Esophagus muscularis mucosa (tissue), 4 donors: Measurements from ENCODE around the gene GDF2. TPM values are rescaled to one million over a fixed set of nuclear protein-coding genes. Genes with fewer than 3 reads are reported as not detected.

Experiments used
- DNase-seq: peaks from one replicate; pipeline ENCODE4 v3.0.0-alpha.2; 2017; ENCODE audit errors: extremely low spot score
- H3K27ac ChIP-seq, 4 donors: fragments of 200-600 bp; sonication (generic); replicated peaks in 1 of 4; 1 replicate in 3 of 4; 2 replicates in 1 of 4; pipeline ENCODE4 v1.5.1; 2016 to 2019; ENCODE audit warnings: mild to moderate bottlenecking in 1 of 4
- H3K27me3 ChIP-seq, 4 donors: fragments of 200-600 bp; sonication (generic); one replicate each; pipeline versions ENCODE4 v1.5.1 to v1.6.0; 2016 to 2019
- H3K36me3 ChIP-seq, 4 donors: fragments of 200-600 bp; sonication (generic); one replicate each; pipeline ENCODE4 v1.5.1; 2016 to 2019
- H3K4me1 ChIP-seq, 4 donors: fragments of 200-600 bp; sonication (generic); one replicate each; pipeline ENCODE4 v1.5.1; 2016 to 2019
- H3K4me3 ChIP-seq, 4 donors: fragments of 200-600 bp; sonication (generic); 1 replicate in 2 of 4; 2 replicates in 2 of 4; pipeline ENCODE4 v1.5.1; 2016 to 2019; ENCODE audit warnings: mild to moderate bottlenecking in 4 of 4, moderate library complexity in 1 of 4
- H3K9me3 ChIP-seq, 4 donors: fragments of 200-600 bp; sonication (generic); 1 replicate in 3 of 4; 2 replicates in 1 of 4; pipeline ENCODE4 v1.5.1; 2016 to 2019
- EP300 ChIP-seq: sonication (generic); formaldehyde crosslinking; IDR thresholded peaks from one replicate; pipeline ENCODE4 v1.6.1; 2017; ENCODE audit warnings: antibody characterized with exemption
- POLR2A ChIP-seq: fragments of 450-650 bp; IDR thresholded peaks from one replicate; pipeline ENCODE4 v1.6.1; 2017; ENCODE audit warnings: antibody characterized with exemption, moderate library complexity, mild to moderate bottlenecking, low read depth
- POLR2AphosphoS5 ChIP-seq, 2 donors: sonication (generic); formaldehyde crosslinking; IDR thresholded peaks; one replicate each; pipeline ENCODE4 v1.6.1; 2017; ENCODE audit warnings: antibody characterized with exemption in 2 of 2
- WGBS: methylation state at CpG from one replicate; pipeline ENCODE4 v1.1.5; 2018; 5-methylcytosine and 5-hydroxymethylcytosine counted together
- intact Hi-C: fragments of 100-400 bp; cut with DNase I; formaldehyde crosslinking; loops from one replicate; pipeline ENCODE4 v1.15.1; 2023
- total RNA-seq, 4 donors: library from RNA; depleted of rRNA; stranded (reverse); fragments of >200 nt; gene quantifications; one replicate each; pipeline versions ENCODE4 v1.1.0 to v1.2.1, GENCODE V29; 2016
- TF ChIP-seq, protein P1 (sequence below), 3 experiments: fragments of 200-600 bp in 2 of 3; fragments of 450-650 bp in 1 of 3; sonication (generic) in 2 of 3; IDR thresholded peaks; one replicate each; pipeline ENCODE4 v1.5.1; 2017 to 2019; ENCODE audit warnings: antibody characterized with exemption in 3 of 3, mild to moderate bottlenecking in 2 of 3, moderate library complexity in 1 of 3

The GDF2 gene
- total RNA-seq, 4 donors from 2014 or later: not detected

DNA sequence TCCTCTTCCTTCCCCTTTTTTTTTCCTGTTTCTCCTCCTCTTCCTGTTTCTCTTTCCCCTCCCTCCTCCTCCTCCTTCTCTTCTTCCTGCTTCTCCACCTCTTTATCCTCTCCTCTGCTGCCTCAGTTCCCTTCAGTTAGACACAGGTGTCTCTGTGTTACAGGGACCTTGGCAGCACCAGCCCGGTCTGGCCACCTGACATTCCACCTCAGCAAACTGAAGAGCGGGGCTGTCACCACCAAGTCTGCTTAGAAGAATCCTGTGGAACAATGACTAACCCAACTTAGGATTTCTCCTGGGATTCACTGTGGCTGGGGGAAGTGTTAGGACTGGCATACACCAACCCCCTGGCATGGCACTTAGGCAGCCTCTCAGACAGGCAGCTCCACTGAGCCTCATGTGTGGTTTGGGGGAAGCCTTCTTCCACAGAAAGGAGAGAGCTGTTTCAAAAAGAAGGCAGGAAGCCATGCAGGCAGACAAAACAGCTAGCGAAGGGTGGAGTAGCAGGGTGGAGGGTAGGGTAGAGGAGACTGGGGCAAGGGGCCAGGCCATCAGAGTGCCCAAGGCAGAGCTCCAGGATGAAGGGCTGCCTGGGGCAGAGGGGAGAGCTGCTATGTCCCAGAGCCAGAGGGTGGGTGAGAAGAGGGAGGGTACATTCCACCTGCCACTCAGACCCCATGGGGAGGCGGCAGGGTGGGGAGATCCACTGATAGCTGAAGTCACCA, 35.5 kb upstream of the GDF2 start:
- Histone ChIP-seq H3K9me3 (no peaks in the 10 kb centered on the region), H3K4me3 (no peak overlapping the region), H3K27ac (no peak overlapping the region), H3K36me3 (no peaks in the 10 kb centered on the region), H3K4me1 (peaks cover 0 to 4% (median 0%) of the 10 kb centered on the region in 4 donors), H3K27me3 (peaks cover 0 to 11% (median 0%) of the 10 kb centered on the region in 4 donors)
- intact Hi-C loops: no loop called here
- no peak for DNase-seq
- WGBS: 91% methylated on average over 4 of the region's 4 CpGs
- no peak for TF ChIP-seq POLR2A
- TF ChIP-seq EP300: no peak
- TF ChIP-seq, protein P1, sequence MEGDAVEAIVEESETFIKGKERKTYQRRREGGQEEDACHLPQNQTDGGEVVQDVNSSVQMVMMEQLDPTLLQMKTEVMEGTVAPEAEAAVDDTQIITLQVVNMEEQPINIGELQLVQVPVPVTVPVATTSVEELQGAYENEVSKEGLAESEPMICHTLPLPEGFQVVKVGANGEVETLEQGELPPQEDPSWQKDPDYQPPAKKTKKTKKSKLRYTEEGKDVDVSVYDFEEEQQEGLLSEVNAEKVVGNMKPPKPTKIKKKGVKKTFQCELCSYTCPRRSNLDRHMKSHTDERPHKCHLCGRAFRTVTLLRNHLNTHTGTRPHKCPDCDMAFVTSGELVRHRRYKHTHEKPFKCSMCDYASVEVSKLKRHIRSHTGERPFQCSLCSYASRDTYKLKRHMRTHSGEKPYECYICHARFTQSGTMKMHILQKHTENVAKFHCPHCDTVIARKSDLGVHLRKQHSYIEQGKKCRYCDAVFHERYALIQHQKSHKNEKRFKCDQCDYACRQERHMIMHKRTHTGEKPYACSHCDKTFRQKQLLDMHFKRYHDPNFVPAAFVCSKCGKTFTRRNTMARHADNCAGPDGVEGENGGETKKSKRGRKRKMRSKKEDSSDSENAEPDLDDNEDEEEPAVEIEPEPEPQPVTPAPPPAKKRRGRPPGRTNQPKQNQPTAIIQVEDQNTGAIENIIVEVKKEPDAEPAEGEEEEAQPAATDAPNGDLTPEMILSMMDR (IDR thresholded peaks at IDR 0.05): no peak
- no peak for TF ChIP-seq POLR2AphosphoS5 (IDR thresholded peaks at IDR 0.05)

DNA sequence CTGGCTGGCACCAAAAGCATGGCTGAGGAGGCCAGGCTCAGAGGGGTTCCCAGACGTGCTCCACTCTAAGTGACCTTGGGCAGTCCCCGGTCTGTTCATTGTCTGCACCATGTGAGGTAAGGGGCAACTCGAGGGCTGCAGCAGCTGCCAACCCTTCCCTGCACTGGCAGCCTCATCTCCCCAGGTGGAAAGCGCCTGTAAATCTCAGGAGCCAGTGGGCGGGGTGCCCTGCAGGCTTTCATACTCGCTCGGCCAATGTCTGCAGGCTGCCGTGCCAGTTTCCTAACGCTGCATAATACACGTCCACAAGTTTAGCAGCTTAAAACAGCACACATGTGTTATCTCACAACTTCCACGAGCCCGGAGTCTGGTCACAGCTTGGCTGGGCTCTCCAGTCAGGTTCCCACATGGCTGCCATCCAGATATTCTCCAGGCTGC, 34.9 kb upstream of the GDF2 start:
- peaks cover 0 to 11% (median 0%) of the 10 kb centered on the region in 4 donors for H3K27me3 ChIP-seq
- DNase-seq: no peak
- no peaks in the 10 kb centered on the region for H3K9me3 ChIP-seq
- peaks cover 0 to 4% (median 0%) of the 10 kb centered on the region in 4 donors for H3K4me1 ChIP-seq
- no peak overlapping the region for H3K4me3 ChIP-seq
- H3K27ac ChIP-seq: no peak overlapping the region
- no peaks in the 10 kb centered on the region for H3K36me3 ChIP-seq
- WGBS: 65% methylated on average over 8 of the region's 12 CpGs
- TF ChIP-seq POLR2A (no peak), POLR2AphosphoS5 (IDR thresholded peaks at IDR 0.05) (no peak), EP300 (no peak)
- intact Hi-C loops: no loop called here

DNA sequence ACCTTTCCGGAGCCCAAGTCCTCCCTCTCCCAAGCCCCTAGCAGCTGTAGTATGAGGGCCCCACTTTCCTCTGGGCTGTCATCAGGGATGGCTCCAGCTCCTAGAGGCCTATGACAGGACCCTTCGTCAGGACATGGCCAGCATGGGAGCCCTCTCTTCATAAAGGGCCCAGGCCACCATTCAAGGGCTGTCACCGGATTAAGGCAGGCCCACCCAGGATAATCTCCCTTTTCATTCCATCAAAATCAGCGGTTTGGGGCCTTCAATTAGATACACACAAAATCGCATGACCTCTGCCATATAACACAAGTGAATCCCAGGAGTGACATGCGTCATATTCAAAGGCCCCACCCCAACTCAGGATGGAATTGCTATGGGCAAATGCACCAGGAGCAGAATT, 34.4 kb upstream of the GDF2 start:
- Histone ChIP-seq H3K36me3 (no peaks in the 10 kb centered on the region), H3K4me1 (peaks cover 0 to 4% (median 0%) of the 10 kb centered on the region in 4 donors), H3K27ac (no peak overlapping the region), H3K27me3 (peaks cover 0 to 11% (median 0%) of the 10 kb centered on the region in 4 donors), H3K4me3 (no peak overlapping the region), H3K9me3 (no peaks in the 10 kb centered on the region)
- intact Hi-C loops: no loop called here
- WGBS: 86% methylated on average over 5 of the region's 6 CpGs
- no peak for DNase-seq
- no peak for TF ChIP-seq POLR2AphosphoS5 (IDR thresholded peaks at IDR 0.05)
- TF ChIP-seq EP300: no peak
- TF ChIP-seq, protein P1 (IDR thresholded peaks at IDR 0.05): no peak
- TF ChIP-seq POLR2A: no peak

DNA sequence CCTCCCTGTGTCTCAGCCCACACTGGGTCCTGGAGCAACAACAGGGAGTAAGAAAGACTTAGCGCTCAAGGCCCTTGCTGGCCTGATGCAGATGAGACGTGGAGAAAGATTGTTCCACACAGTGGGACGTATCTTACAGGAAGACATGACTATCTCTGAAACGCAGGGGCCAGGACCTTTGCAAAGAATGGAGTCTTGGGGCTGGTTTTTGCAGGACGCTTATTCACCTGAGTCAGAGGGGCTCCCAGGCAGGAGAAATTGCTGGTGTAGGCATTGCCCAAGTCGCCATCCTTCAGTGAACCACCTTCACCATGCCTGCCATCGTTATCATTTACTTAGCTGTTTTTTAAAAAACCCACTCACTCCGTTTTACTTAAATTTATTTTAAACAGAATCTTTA, 34.0 kb upstream of the GDF2 start:
- intact Hi-C loops: no loop called here
- Histone ChIP-seq H3K4me3 (no peak overlapping the region), H3K36me3 (no peaks in the 10 kb centered on the region), H3K4me1 (peaks cover 0 to 4% (median 0%) of the 10 kb centered on the region in 4 donors), H3K27ac (no peak overlapping the region), H3K27me3 (peaks cover 0 to 8% (median 0%) of the 10 kb centered on the region in 4 donors), H3K9me3 (no peaks in the 10 kb centered on the region)
- DNase-seq: no peak
- WGBS: 87% methylated on average over 8 of the region's 8 CpGs
- TF ChIP-seq POLR2A (no peak), POLR2AphosphoS5 (IDR thresholded peaks at IDR 0.05) (no peak), EP300 (no peak)
- TF ChIP-seq, protein P1 (IDR thresholded peaks at IDR 0.05): no peak

DNA sequence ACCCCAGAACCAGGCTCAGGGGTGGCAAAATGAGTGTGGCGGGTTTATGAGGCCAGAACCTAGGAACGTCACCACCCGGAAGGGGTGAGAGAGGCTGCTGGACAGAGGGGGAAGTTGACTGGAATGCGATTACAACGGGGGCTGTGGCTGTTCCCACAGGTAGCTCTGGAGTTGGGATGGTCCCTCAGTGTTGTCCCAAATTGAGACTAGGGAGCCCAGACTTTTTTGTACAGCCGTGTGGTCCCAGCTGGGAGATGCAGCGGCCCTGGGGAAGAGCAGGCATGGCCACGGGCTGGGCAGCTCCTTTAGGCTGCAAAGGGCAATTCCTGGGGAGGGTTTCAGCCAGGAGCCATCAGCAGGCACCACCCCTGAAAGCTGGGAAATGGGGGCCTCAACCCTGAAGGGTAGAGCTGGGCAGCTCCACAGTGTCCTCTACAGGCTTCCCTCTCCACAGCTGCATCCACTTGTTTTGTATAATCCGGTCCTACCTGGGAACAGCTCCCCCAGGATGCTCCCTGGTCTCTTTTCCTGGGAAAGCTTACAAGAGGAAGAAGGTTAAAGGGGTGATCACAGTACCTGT, 33.2 kb upstream of the GDF2 start:
- Histone ChIP-seq H3K4me1 (peaks cover 0 to 4% (median 0%) of the 10 kb centered on the region in 4 donors), H3K27ac (no peak overlapping the region), H3K36me3 (no peaks in the 10 kb centered on the region), H3K9me3 (no peaks in the 10 kb centered on the region), H3K4me3 (no peak overlapping the region), H3K27me3 (peaks cover 0 to 7% (median 0%) of the 10 kb centered on the region in 4 donors)
- intact Hi-C loops: no loop called here
- WGBS: 84% methylated on average over 9 of the region's 9 CpGs
- DNase-seq: no peak
- TF ChIP-seq EP300: no peak
- TF ChIP-seq, protein P1 (IDR thresholded peaks at IDR 0.05): no peak
- TF ChIP-seq POLR2A: no peak
- no peak for TF ChIP-seq POLR2AphosphoS5 (IDR thresholded peaks at IDR 0.05)
